Measurements from ENCODE around the gene NOL8.

The NOL8 gene

GRCh38 chr9:92263131-92263530, 62.0 kb downstream of the NOL8 start:
- no peak for DNase-seq

- peak in 3 of 14 donors; percentile 6 to 92 (median 19) for DNase-seq
Measured at GRCh38 chr9:92257327-92257726, 67.8 kb downstream of the NOL8 start.

GRCh38 chr9:92254381-92255337, 70.5 kb downstream of the NOL8 start:
- no peak for DNase-seq

- no peak for DNase-seq
Measured at GRCh38 chr9:92253656-92254055, 71.5 kb downstream of the NOL8 start.

GRCh38 chr9:92247981-92248380, 77.2 kb downstream of the NOL8 start:
- DNase-seq, result no peak
